DND-41 (cell line): Measurements from ENCODE around the gene OSBPL3.

Experiments used
- EZH2 ChIP-seq: IDR thresholded peaks from 3 replicates; pipeline ENCODE4 v1.6.1; 2012; ENCODE audit warnings: borderline replicate concordance, low read depth, mild to moderate bottlenecking, moderate library complexity, low read length, inconsistent platforms; ENCODE audit not compliant: severe bottlenecking
- TF ChIP-seq, protein P1 (sequence below): IDR thresholded peaks from 2 replicates; pipeline ENCODE4 v1.5.1; 2012; ENCODE audit warnings: borderline replicate concordance, low read length, moderate library complexity, mild to moderate bottlenecking; ENCODE audit not compliant: poor library complexity, severe bottlenecking; ENCODE audit errors: extremely low read depth

DNA sequence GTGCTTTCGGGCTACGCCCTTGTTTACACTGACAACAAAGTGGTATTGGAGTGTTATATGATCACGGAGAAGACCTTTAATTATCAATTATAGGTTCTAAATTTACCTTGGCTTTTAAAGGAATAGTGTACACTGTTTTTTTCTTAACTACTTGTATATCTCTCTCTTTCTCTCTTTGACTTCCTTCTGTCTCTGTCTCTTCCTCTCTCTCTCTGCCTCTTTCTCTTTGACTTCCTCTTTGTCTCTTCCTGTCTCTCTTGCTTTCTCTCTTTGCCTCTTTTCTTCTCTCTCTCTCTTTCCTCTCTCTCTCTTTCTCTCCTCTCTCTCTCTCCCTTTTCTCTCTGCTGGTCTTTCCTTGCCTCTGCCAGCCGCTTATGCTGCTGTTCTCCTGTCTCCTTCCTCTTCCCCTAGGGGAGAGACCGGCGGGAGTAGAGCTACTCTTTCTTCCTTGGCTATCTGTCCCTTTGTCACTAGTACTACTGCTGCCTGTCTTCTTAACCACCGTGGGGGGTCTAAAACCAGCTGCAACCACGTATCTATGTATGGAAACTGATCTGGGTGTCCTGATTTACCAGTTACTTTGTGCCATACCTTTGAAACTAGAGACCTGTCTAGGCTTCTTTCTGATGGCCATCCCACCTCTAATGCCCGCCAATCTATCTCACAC lies 185.9 kb downstream of the OSBPL3 start:
- TF ChIP-seq, protein P1, sequence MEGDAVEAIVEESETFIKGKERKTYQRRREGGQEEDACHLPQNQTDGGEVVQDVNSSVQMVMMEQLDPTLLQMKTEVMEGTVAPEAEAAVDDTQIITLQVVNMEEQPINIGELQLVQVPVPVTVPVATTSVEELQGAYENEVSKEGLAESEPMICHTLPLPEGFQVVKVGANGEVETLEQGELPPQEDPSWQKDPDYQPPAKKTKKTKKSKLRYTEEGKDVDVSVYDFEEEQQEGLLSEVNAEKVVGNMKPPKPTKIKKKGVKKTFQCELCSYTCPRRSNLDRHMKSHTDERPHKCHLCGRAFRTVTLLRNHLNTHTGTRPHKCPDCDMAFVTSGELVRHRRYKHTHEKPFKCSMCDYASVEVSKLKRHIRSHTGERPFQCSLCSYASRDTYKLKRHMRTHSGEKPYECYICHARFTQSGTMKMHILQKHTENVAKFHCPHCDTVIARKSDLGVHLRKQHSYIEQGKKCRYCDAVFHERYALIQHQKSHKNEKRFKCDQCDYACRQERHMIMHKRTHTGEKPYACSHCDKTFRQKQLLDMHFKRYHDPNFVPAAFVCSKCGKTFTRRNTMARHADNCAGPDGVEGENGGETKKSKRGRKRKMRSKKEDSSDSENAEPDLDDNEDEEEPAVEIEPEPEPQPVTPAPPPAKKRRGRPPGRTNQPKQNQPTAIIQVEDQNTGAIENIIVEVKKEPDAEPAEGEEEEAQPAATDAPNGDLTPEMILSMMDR, result no peak
- no peak for TF ChIP-seq EZH2
